Skin of body (tissue), 2 donors: ENCODE results near the gene ZNF821. TPM values are rescaled to one million over a fixed set of nuclear protein-coding genes. Genes with fewer than 3 reads are reported as not detected.
"Not testable (repeated sequence)": the region's sequence is repeated elsewhere in the genome, so short reads cannot be mapped to it uniquely, and the experiment has no call there.

Source experiments
- DNase-seq: peaks from one replicate; lab custom pipeline; 2025; lab: John Stamatoyannopoulos, UW
- total RNA-seq: library from RNA; depleted of rRNA; stranded (reverse); fragments of >200 nt; gene quantifications from one replicate; pipeline ENCODE4 v1.2.3, GENCODE V29; 2014

Gene ZNF821
- total RNA-seq, 1 donor from 2014 or later, result 5.1 TPM

GRCh38 chr16:71810155-71810530, 73.8 kb downstream of the ZNF821 start:
- not testable (repeated sequence) for DNase-seq

Other genes starting within 250 kb of the ZNF821 start
- 6.0 TPM for gene PHLPP2, start 159.5 kb downstream of the ZNF821 start, total RNA-seq
- 76.7 TPM for gene AP1G1, start 75.3 kb downstream of the ZNF821 start, total RNA-seq
- 16.6 TPM for gene ATXN1L, start 38.2 kb downstream of the ZNF821 start, total RNA-seq
- 166 TPM for gene IST1, start 11.3 kb upstream of the ZNF821 start, total RNA-seq
- 0.39 TPM for gene PKD1L3, start 116.2 kb upstream of the ZNF821 start, total RNA-seq
- gene DHODH, start 124.6 kb upstream of the ZNF821 start, total RNA-seq, result 4.0 TPM
- 12.7 TPM for gene HP, start 170.3 kb upstream of the ZNF821 start, total RNA-seq
- not detected for gene HPR, start 179.0 kb upstream of the ZNF821 start, total RNA-seq
- 9.3 TPM for gene TXNL4B, start 209.4 kb upstream of the ZNF821 start, total RNA-seq
- gene DHX38, start 209.7 kb upstream of the ZNF821 start, total RNA-seq, result 46.7 TPM